Mesenchymal stem cell (in vitro differentiated cells and primary cell): ENCODE results near the gene TYR.

Source experiments
- DNase-seq: peaks from one replicate; pipeline ENCODE4 v3.0.0-alpha.2; 2013
- H2AFZ ChIP-seq: one replicate; pipeline ENCODE4 v1.6.1; 2013; ENCODE audit warnings: low read depth, mild to moderate bottlenecking, control low read depth, inconsistent platforms, low read length, moderate library complexity
- H2AK5ac ChIP-seq: 2 replicates; pipeline ENCODE4 v1.6.1; 2013; ENCODE audit warnings: low read length, moderate library complexity, mild to moderate bottlenecking, inconsistent platforms; ENCODE audit not compliant: severe bottlenecking
- H2BK120ac ChIP-seq: one replicate; pipeline ENCODE4 v1.6.1; 2013; ENCODE audit warnings: low read depth, mild to moderate bottlenecking, inconsistent platforms, low read length, moderate library complexity
- H2BK12ac ChIP-seq, 2 experiments: one replicate each; pipeline ENCODE4 v1.6.1; 2013; ENCODE audit warnings: inconsistent platforms in 2 of 2, low read length in 2 of 2, mild to moderate bottlenecking in 2 of 2, moderate library complexity in 2 of 2, control low read depth in 1 of 2
- H2BK15ac ChIP-seq: one replicate; pipeline ENCODE4 v1.6.1; 2013; ENCODE audit warnings: mild to moderate bottlenecking, low read depth, inconsistent platforms; ENCODE audit not compliant: poor library complexity, severe bottlenecking
- H2BK5ac ChIP-seq: 2 replicates; pipeline ENCODE4 v1.6.1; 2013; ENCODE audit warnings: low read depth, mild to moderate bottlenecking, low read length, control low read depth, inconsistent platforms; ENCODE audit not compliant: poor library complexity, severe bottlenecking
- H3K14ac ChIP-seq, 2 experiments: one replicate each; pipeline ENCODE4 v1.6.1; 2013; ENCODE audit warnings: inconsistent platforms in 2 of 2, low read length in 2 of 2, control low read depth in 1 of 2, mild to moderate bottlenecking in 1 of 2, moderate library complexity in 1 of 2
- H3K18ac ChIP-seq, 2 experiments: one replicate each; pipeline ENCODE4 v1.6.1; 2013; ENCODE audit warnings: inconsistent platforms in 2 of 2, low read length in 2 of 2, control low read depth in 1 of 2, low read depth in 1 of 2, mild to moderate bottlenecking in 1 of 2
- H3K23ac ChIP-seq, 2 experiments: one replicate each; pipeline ENCODE4 v1.6.1; 2013; ENCODE audit warnings: inconsistent platforms in 2 of 2, low read length in 2 of 2, mild to moderate bottlenecking in 2 of 2, moderate library complexity in 2 of 2, control low read depth in 1 of 2
- H3K27ac ChIP-seq: 2 replicates; pipeline ENCODE4 v1.5.1; 2013; ENCODE audit warnings: mild to moderate bottlenecking, moderate library complexity, low read length, control low read depth, inconsistent platforms; ENCODE audit not compliant: poor library complexity, severe bottlenecking
- H3K27me3 ChIP-seq, 2 experiments: 2 replicates each; pipeline versions ENCODE4 v1.6.1 to v1.7.0; 2013; ENCODE audit warnings: low read length in 2 of 2, mild to moderate bottlenecking in 2 of 2, moderate library complexity in 2 of 2, control low read depth in 1 of 2, inconsistent platforms in 1 of 2; ENCODE audit not compliant: control insufficient read depth in 1 of 2, insufficient read depth in 1 of 2
- H3K36me3 ChIP-seq, 2 experiments: 2 replicates each; pipeline versions ENCODE4 v1.6.1 to v1.7.0; 2013; ENCODE audit warnings: low read length in 2 of 2, control low read depth in 1 of 2, inconsistent platforms in 1 of 2, low read depth in 1 of 2, mild to moderate bottlenecking in 1 of 2; ENCODE audit not compliant: insufficient read depth in 2 of 2, control insufficient read depth in 1 of 2
- H3K4ac ChIP-seq, 2 experiments: one replicate each; pipeline ENCODE4 v1.6.1; 2013; ENCODE audit warnings: inconsistent platforms in 2 of 2, low read length in 2 of 2, mild to moderate bottlenecking in 2 of 2, moderate library complexity in 2 of 2, control low read depth in 1 of 2, low read depth in 1 of 2
- H3K4me1 ChIP-seq: 2 replicates; pipeline ENCODE4 v1.6.1; 2013; ENCODE audit warnings: low read depth, low read length, control low read depth; ENCODE audit not compliant: control insufficient read depth, insufficient read depth
- H3K4me2 ChIP-seq: 2 replicates; pipeline ENCODE4 v1.6.1; 2013; ENCODE audit warnings: low read length, mild to moderate bottlenecking, inconsistent platforms; ENCODE audit not compliant: poor library complexity, severe bottlenecking
- H3K4me3 ChIP-seq, 2 experiments: 2 replicates each; pipeline versions ENCODE4 v1.5.1 to v1.7.0; 2013; ENCODE audit warnings: low read length in 2 of 2, mild to moderate bottlenecking in 2 of 2, control low read depth in 1 of 2, low read depth in 1 of 2; ENCODE audit not compliant: insufficient read depth in 1 of 2
- H3K79me1 ChIP-seq: replicated peaks from 2 replicates; pipeline ENCODE4 v1.6.1; 2013; ENCODE audit warnings: mild to moderate bottlenecking, control low read depth, low read length, inconsistent platforms; ENCODE audit not compliant: poor library complexity, severe bottlenecking
- H3K9ac ChIP-seq: 2 replicates; pipeline ENCODE4 v1.7.0; 2013; ENCODE audit warnings: mild to moderate bottlenecking, low read length, moderate library complexity
- H3K9me3 ChIP-seq: 2 replicates; pipeline ENCODE4 v1.7.0; 2013; ENCODE audit warnings: mild to moderate bottlenecking, low read length; ENCODE audit not compliant: control insufficient read depth
- H4K8ac ChIP-seq: one replicate; pipeline ENCODE4 v1.6.1; 2013; ENCODE audit warnings: inconsistent platforms, mild to moderate bottlenecking, low read length, moderate library complexity
- H4K91ac ChIP-seq: one replicate; pipeline ENCODE4 v1.6.1; 2013; ENCODE audit warnings: mild to moderate bottlenecking, low read length, inconsistent platforms
- WGBS: methylation state at CpG from one replicate; pipeline ENCODE4 v1.1.7; 2013; ENCODE audit warnings: mixed read lengths; 5-methylcytosine and 5-hydroxymethylcytosine counted together

Gene TYR

GRCh38 chr11:89189776-89190175 is 12.1 kb downstream of the TYR start:
- Histone ChIP-seq H3K27ac (no peak overlapping the region), H3K18ac (no peak overlapping the region), H4K91ac (no peak overlapping the region), H2BK5ac (no peak overlapping the region), H3K79me1 (no peaks in the 10 kb centered on the region), H3K36me3 (no peaks in the 10 kb centered on the region), H3K23ac (no peak overlapping the region), H3K9ac (no peak overlapping the region), H2BK12ac (no peak overlapping the region), H3K4me3 (no peak overlapping the region), H2AFZ (no peak overlapping the region), H3K4me2 (no peak overlapping the region), H3K4me1 (no peaks in the 10 kb centered on the region), H3K4ac (no peak overlapping the region), H2BK15ac (no peak overlapping the region), H3K27me3 (no peaks in the 10 kb centered on the region), H4K8ac (no peak overlapping the region), H3K14ac (no peak overlapping the region), H3K9me3 (no peaks in the 10 kb centered on the region), H2BK120ac (no peak overlapping the region), H2AK5ac (no peak overlapping the region)
- DNase-seq, result no peak
- WGBS, result no CpG with 5 or more reads among the region's 2 CpGs

- no peak overlapping the region for H4K91ac ChIP-seq
- H3K79me1 ChIP-seq, result no peaks in the 10 kb centered on the region
- H2BK12ac ChIP-seq, result no peak overlapping the region
- no peak overlapping the region for H2AFZ ChIP-seq
- no peaks in the 10 kb centered on the region for H3K36me3 ChIP-seq
- H2BK15ac ChIP-seq, result no peak overlapping the region
- H3K27me3 ChIP-seq, result no peaks in the 10 kb centered on the region
- H3K23ac ChIP-seq, result no peak overlapping the region
- no peak overlapping the region for H3K9ac ChIP-seq
- H2AK5ac ChIP-seq, result no peak overlapping the region
- H3K4ac ChIP-seq, result no peak overlapping the region
- H2BK120ac ChIP-seq, result no peak overlapping the region
- WGBS, result no CpG with 5 or more reads among the region's 1 CpG
- no peak overlapping the region for H3K27ac ChIP-seq
- DNase-seq, result no peak
- H2BK5ac ChIP-seq, result no peak overlapping the region
- H3K4me1 ChIP-seq, result no peaks in the 10 kb centered on the region
- H3K18ac ChIP-seq, result no peak overlapping the region
- no peaks in the 10 kb centered on the region for H3K9me3 ChIP-seq
- no peak overlapping the region for H3K4me3 ChIP-seq
- no peak overlapping the region for H3K14ac ChIP-seq
- H3K4me2 ChIP-seq, result no peak overlapping the region
- no peak overlapping the region for H4K8ac ChIP-seq
Observed at GRCh38 chr11:89201138-89201537, 23.5 kb downstream of the TYR start.

DNA sequence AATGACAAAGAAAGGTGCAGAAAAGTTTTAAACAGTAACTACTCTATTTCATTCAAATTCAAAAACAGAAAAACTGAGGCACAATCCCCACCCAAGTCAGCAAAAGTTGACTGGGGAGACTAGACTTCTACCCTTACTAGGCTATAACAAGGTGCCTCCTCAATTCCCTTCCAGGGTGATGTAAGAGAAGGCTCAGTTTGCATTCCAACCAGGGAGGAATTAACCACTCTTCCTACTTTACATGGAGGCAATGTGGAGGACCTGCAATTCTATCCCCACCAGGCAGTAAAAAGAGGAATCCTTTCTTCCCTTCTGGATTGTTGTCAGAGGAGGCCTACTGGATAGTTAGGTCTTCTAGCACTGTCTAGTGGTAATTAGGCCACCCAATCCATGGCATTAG is 26.1 kb downstream of the TYR start:
- no peak overlapping the region for H3K23ac ChIP-seq
- no peaks in the 10 kb centered on the region for H3K9me3 ChIP-seq
- H2BK15ac ChIP-seq, result no peak overlapping the region
- H2AK5ac ChIP-seq, result no peak overlapping the region
- no peak overlapping the region for H2BK12ac ChIP-seq
- no peak overlapping the region for H2AFZ ChIP-seq
- H3K18ac ChIP-seq, result no peak overlapping the region
- H3K14ac ChIP-seq, result no peak overlapping the region
- DNase-seq, result no peak
- H3K4me1 ChIP-seq, result no peaks in the 10 kb centered on the region
- H3K4me3 ChIP-seq, result no peak overlapping the region
- no peak overlapping the region for H4K8ac ChIP-seq
- no peak overlapping the region for H3K9ac ChIP-seq
- no peak overlapping the region for H3K4me2 ChIP-seq
- H3K36me3 ChIP-seq, result no peaks in the 10 kb centered on the region
- H3K27ac ChIP-seq, result no peak overlapping the region
- no peaks in the 10 kb centered on the region for H3K79me1 ChIP-seq
- H2BK120ac ChIP-seq, result no peak overlapping the region
- no peak overlapping the region for H3K4ac ChIP-seq
- H3K27me3 ChIP-seq, result no peaks in the 10 kb centered on the region
- no peak overlapping the region for H2BK5ac ChIP-seq
- H4K91ac ChIP-seq, result no peak overlapping the region

- no peaks in the 10 kb centered on the region for H3K27me3 ChIP-seq
- H2AFZ ChIP-seq, result no peak overlapping the region
- no peak overlapping the region for H2AK5ac ChIP-seq
- no peaks in the 10 kb centered on the region for H3K79me1 ChIP-seq
- no peak overlapping the region for H2BK120ac ChIP-seq
- H3K4me2 ChIP-seq, result no peak overlapping the region
- no peak overlapping the region for H3K4me3 ChIP-seq
- H2BK5ac ChIP-seq, result no peak overlapping the region
- H3K23ac ChIP-seq, result no peak overlapping the region
- no peak overlapping the region for H3K14ac ChIP-seq
- H2BK12ac ChIP-seq, result no peak overlapping the region
- no peak overlapping the region for H3K27ac ChIP-seq
- no peak overlapping the region for H4K91ac ChIP-seq
- no peak for DNase-seq
- H3K9ac ChIP-seq, result no peak overlapping the region
- H3K36me3 ChIP-seq, result no peaks in the 10 kb centered on the region
- H3K9me3 ChIP-seq, result no peaks in the 10 kb centered on the region
- H2BK15ac ChIP-seq, result no peak overlapping the region
- no peak overlapping the region for H3K4ac ChIP-seq
- H3K4me1 ChIP-seq, result no peaks in the 10 kb centered on the region
- no peak overlapping the region for H4K8ac ChIP-seq
- H3K18ac ChIP-seq, result no peak overlapping the region
Observed at GRCh38 chr11:89205378-89205777, 27.7 kb downstream of the TYR start.
